NT2/D1 (cell line): ENCODE results near the gene CYB5R4.

ENCODE experiments used
- SUZ12 ChIP-seq: IDR thresholded peaks from 2 replicates; pipeline ENCODE4 v1.6.1; 2011; ENCODE audit not compliant: insufficient read length, insufficient read depth; ENCODE audit errors: extremely low read depth
- YY1 ChIP-seq: IDR thresholded peaks from 2 replicates; pipeline ENCODE4 v1.6.1; 2011; ENCODE audit not compliant: insufficient read length, insufficient read depth
- ZNF274 ChIP-seq: IDR thresholded peaks from 2 replicates; pipeline ENCODE4 v1.6.1; 2011; ENCODE audit warnings: mild to moderate bottlenecking, low read depth, low read length

GRCh38 chr6:83970582-83970981, 111.1 kb downstream of the CYB5R4 start:
- no peak for TF ChIP-seq YY1
- no peak for TF ChIP-seq SUZ12
- TF ChIP-seq ZNF274, result no peak
